Endothelial cell of umbilical vein (primary cell): Measurements from ENCODE around the gene MLEC. TPM values are rescaled to one million over a fixed set of nuclear protein-coding genes. Genes with fewer than 3 reads are reported as not detected.

Source experiments
- BruUV-seq: library from RNA; stranded (reverse); fragments of 400-500 nt; replicated peaks from 2 replicates; lab custom pipeline; 2021; lab: Mats Ljungman, UMichigan
- CTCF ChIA-PET: fragments of 300-600, 350-600 bp; sonication (Branson Sonifier 250); formaldehyde crosslinking; loops from one replicate; lab custom pipeline; 2021; ENCODE audit warnings: antibody characterized with exemption, inconsistent platforms; lab: Charles Lee
- POLR2A ChIA-PET: fragments of 300-600, 350-600 bp; sonication (Branson Sonifier 250); formaldehyde crosslinking; loops from one replicate; lab custom pipeline; 2021; ENCODE audit warnings: antibody characterized with exemption, inconsistent platforms; lab: Charles Lee
- DNase-seq: peaks from one replicate; pipeline ENCODE4 v3.0.0-alpha.2; 2011; ENCODE audit warnings: low read depth, low spot score
- FAIRE-seq: peaks from 2 replicates; lab custom pipeline; 2011; peaks lifted over from hg19 to GRCh38; lab: Jason Lieb, UNC
- H2AFZ ChIP-seq: 2 replicates; pipeline ENCODE4 v1.6.0; 2012; ENCODE audit warnings: low read depth, low read length, control low read depth, inconsistent platforms
- H3K27ac ChIP-seq: 2 replicates; pipeline ENCODE4 v1.5.1; 2011; ENCODE audit warnings: low read depth, mild to moderate bottlenecking, control low read depth, low read length, moderate library complexity; ENCODE audit not compliant: insufficient read depth
- H3K27me3 ChIP-seq, 2 experiments: 2 replicates each; pipeline versions ENCODE4 v1.6.0 to v1.6.1; 2011; ENCODE audit warnings: low read length in 2 of 2, mixed read lengths in 1 of 2; ENCODE audit not compliant: control insufficient read depth in 2 of 2, insufficient read depth in 2 of 2
- H3K36me3 ChIP-seq, 2 experiments: 2 replicates in 1 of 2; 3 replicates in 1 of 2; pipeline ENCODE4 v1.5.1; 2011; ENCODE audit warnings: low read length in 2 of 2, mild to moderate bottlenecking in 1 of 2, moderate library complexity in 1 of 2; ENCODE audit not compliant: control insufficient read depth in 2 of 2, insufficient read depth in 2 of 2; ENCODE audit errors: extremely low read depth in 1 of 2
- H3K4me1 ChIP-seq: 3 replicates; pipeline ENCODE4 v1.5.1; 2011; ENCODE audit warnings: mild to moderate bottlenecking, low read length; ENCODE audit not compliant: control insufficient read depth, insufficient read depth; ENCODE audit errors: extremely low read depth
- H3K4me2 ChIP-seq: 2 replicates; pipeline ENCODE4 v1.6.1; 2011; ENCODE audit warnings: low read length, control low read depth, mixed read lengths; ENCODE audit not compliant: insufficient read depth
- H3K4me3 ChIP-seq, 3 experiments: fragments of 200-600 bp in 1 of 3; sonication (generic), shearing (Covaris generic) in 1 of 3; replicated peaks in 1 of 3; 2 replicates each; pipeline ENCODE4 v1.5.1; 2011 to 2016; ENCODE audit warnings: control low read depth in 3 of 3, low read length in 3 of 3, mild to moderate bottlenecking in 2 of 3, inconsistent platforms in 1 of 3, low read depth in 1 of 3, moderate library complexity in 1 of 3; ENCODE audit not compliant: insufficient read depth in 1 of 3
- H3K79me2 ChIP-seq: 2 replicates; pipeline ENCODE4 v1.6.0; 2012; ENCODE audit warnings: low read length, inconsistent platforms; ENCODE audit not compliant: control insufficient read depth, insufficient read depth
- H3K9ac ChIP-seq: replicated peaks from 2 replicates; pipeline ENCODE3; 2011; ENCODE audit warnings: low read length, control low read depth; ENCODE audit not compliant: insufficient read depth; ENCODE audit errors: extremely low read depth
- H3K9me1 ChIP-seq: replicated peaks from 3 replicates; pipeline ENCODE4 v1.6.0; 2011; ENCODE audit warnings: mild to moderate bottlenecking, low read length; ENCODE audit not compliant: control insufficient read depth, insufficient read depth; ENCODE audit errors: extremely low read depth
- H3K9me3 ChIP-seq: replicated peaks from 2 replicates; pipeline ENCODE4 v1.5.1; 2012; ENCODE audit warnings: low read length, inconsistent platforms; ENCODE audit not compliant: control insufficient read depth, insufficient read depth
- H4K20me1 ChIP-seq: replicated peaks from 2 replicates; pipeline ENCODE3; 2011; ENCODE audit warnings: mild to moderate bottlenecking, low read length; ENCODE audit not compliant: control insufficient read depth, insufficient read depth; ENCODE audit errors: extremely low read depth
- CTCF ChIP-seq, 2 donors: IDR thresholded peaks; 1 replicate in 1 of 2; 2 replicates in 1 of 2; pipeline ENCODE4 v1.5.1; 2011; ENCODE audit warnings: low read length in 2 of 2, mild to moderate bottlenecking in 2 of 2, moderate library complexity in 2 of 2, control low read depth in 1 of 2, inconsistent platforms in 1 of 2, low read depth in 1 of 2; ENCODE audit not compliant: insufficient read depth in 1 of 2; ENCODE audit errors: extremely low read depth in 1 of 2
- EZH2 ChIP-seq: IDR thresholded peaks from 2 replicates; pipeline ENCODE4 v1.6.1; 2012; ENCODE audit warnings: borderline replicate concordance, low read depth, mild to moderate bottlenecking, moderate library complexity, low read length, inconsistent platforms; ENCODE audit not compliant: severe bottlenecking
- FOS ChIP-seq: IDR thresholded peaks from 2 replicates; pipeline ENCODE4 v1.6.1; 2011; ENCODE audit warnings: mild to moderate bottlenecking, low read length, moderate library complexity, borderline replicate concordance; ENCODE audit not compliant: insufficient read depth
- GATA2 ChIP-seq: IDR thresholded peaks from 2 replicates; pipeline ENCODE4 v1.7.0; 2011; ENCODE audit warnings: low read depth, mild to moderate bottlenecking, moderate library complexity, mixed read lengths, low read length; ENCODE audit not compliant: insufficient read length, insufficient read depth
- JUN ChIP-seq: IDR thresholded peaks from 2 replicates; pipeline ENCODE4 v1.6.1; 2011; ENCODE audit warnings: borderline replicate concordance, low read depth; ENCODE audit not compliant: insufficient read length, insufficient read depth
- MAX ChIP-seq: IDR thresholded peaks from 2 replicates; pipeline ENCODE4 v1.6.1; 2011; ENCODE audit not compliant: insufficient read depth, insufficient read length
- MYC ChIP-seq: IDR thresholded peaks from one replicate; pipeline ENCODE4 v1.6.1; 2011; ENCODE audit warnings: mild to moderate bottlenecking, low read depth, low read length
- POLR2A ChIP-seq: IDR thresholded peaks from 2 replicates; pipeline ENCODE4 v1.6.1; 2012; ENCODE audit warnings: low read depth, mild to moderate bottlenecking, control low read depth, low read length
- POLR2AphosphoS5 ChIP-seq: IDR thresholded peaks from 2 replicates; pipeline ENCODE4 v1.6.1; 2012; ENCODE audit warnings: low read depth, mild to moderate bottlenecking, control low read depth, low read length, moderate library complexity; ENCODE audit not compliant: insufficient read depth
- dilution Hi-C: fragments of 300-500 bp; cut with MboI; formaldehyde crosslinking; loops from one replicate; pipeline ENCODE4 v1.15.0; 2019; ENCODE audit warnings: low sequenced_read_pairs; ENCODE audit not compliant: extremely low pct_ligation_motif_present
- intact Hi-C: fragments of 100-400 bp; cut with micrococcal nuclease; formaldehyde crosslinking; loops from one replicate; pipeline ENCODE4 v1.10.0; 2022
- polyA plus RNA-seq, 4 experiments: library from polyadenylated mRNA; depleted of rRNA in 3 of 4; stranded (reverse) in 3 of 4; unstranded in 1 of 4; fragments of >200 nt; gene quantifications; 2 replicates each; pipeline versions ENCODE4 v1.2.1 to v1.2.3, GENCODE V29; 2011 to 2012; ENCODE audit warnings: missing spikeins in 1 of 4
- total RNA-seq: library from RNA; stranded (reverse); gene quantifications from 2 replicates; pipeline ENCODE4 v1.2.3, GENCODE V29; 2021

Gene MLEC
- total and polyA plus RNA-seq, 2 donors (not counting 3 experiments of a cell fraction or from before 2014, with no cell fraction given), result 28.4 to 144 TPM

GRCh38 chr12:120652656-120653435, 34.1 kb upstream of the MLEC start:
- TF ChIP-seq MYC (no peak), MAX (no peak), POLR2A (no peak), JUN (no peak), CTCF (IDR thresholded peaks at IDR 0.05; ENCODE audit: extremely low read depth in 1 of 2, insufficient read depth in 1 of 2, low read depth in 1 of 2, low read length in 2 of 2) (no peak), EZH2 (no peak), FOS (no peak), GATA2 (no peak), POLR2AphosphoS5 (no peak)
- Histone ChIP-seq H3K9me3 (no peaks in the 10 kb centered on the region), H3K27me3 (peaks cover 28 to 29% of the 10 kb centered on the region in 2 experiments), H3K9ac (no peak overlapping the region), H3K36me3 (no peaks in the 10 kb centered on the region), H4K20me1 (no peaks in the 10 kb centered on the region), H3K4me2 (no peak overlapping the region), H3K4me3 (no peak overlapping the region), H3K9me1 (no peaks in the 10 kb centered on the region), H2AFZ (no peak overlapping the region), H3K79me2 (no peaks in the 10 kb centered on the region), H3K27ac (no peak overlapping the region), H3K4me1 (peaks cover 10% of the 10 kb centered on the region)
- FAIRE-seq (no peak), DNase-seq (no peak)
- ChIA-PET CTCF (interaction anchor here (1.2 to 1.5 kb wide), 4 partner anchors 14 to 319 kb away, joined by 3 to 6 read pairs (median 4); no protein-coding TSS in a partner anchor), POLR2A (no interaction called here)
- BruUV-seq, result no TSS peak
- intact Hi-C loops, result no loop called here
- dilution Hi-C loops, result no loop called here
